Neuronal stem cell (in vitro differentiated cells): ENCODE measurements around the gene MTHFD1L.

Experiments
- DNase-seq: peaks from one replicate; pipeline ENCODE4 v3.0.0-alpha.2; 2013; ENCODE audit warnings: low spot score
- H2AFZ ChIP-seq: one replicate; pipeline ENCODE4 v1.6.1; 2013; ENCODE audit warnings: mild to moderate bottlenecking, low read length, inconsistent platforms
- H2AK5ac ChIP-seq: 2 replicates; pipeline ENCODE4 v1.6.1; 2013; ENCODE audit warnings: low read depth, mild to moderate bottlenecking, inconsistent platforms, low read length, moderate library complexity, mixed read lengths
- H2BK120ac ChIP-seq: 2 replicates; pipeline ENCODE4 v1.6.1; 2013; ENCODE audit warnings: low read depth, mild to moderate bottlenecking, inconsistent platforms, low read length, moderate library complexity, mixed read lengths
- H2BK12ac ChIP-seq: one replicate; pipeline ENCODE4 v1.6.1; 2013; ENCODE audit warnings: low read length, inconsistent platforms
- H2BK15ac ChIP-seq: 2 replicates; pipeline ENCODE4 v1.6.1; 2013; ENCODE audit warnings: mild to moderate bottlenecking, low read length, inconsistent platforms, mixed read lengths
- H2BK5ac ChIP-seq: one replicate; pipeline ENCODE4 v1.6.1; 2013; ENCODE audit warnings: inconsistent platforms, mild to moderate bottlenecking, low read length, moderate library complexity
- H3K14ac ChIP-seq: one replicate; pipeline ENCODE4 v1.6.1; 2013; ENCODE audit warnings: low read length, inconsistent platforms
- H3K18ac ChIP-seq: 2 replicates; pipeline ENCODE4 v1.6.1; 2013; ENCODE audit warnings: low read length, inconsistent platforms
- H3K23ac ChIP-seq: 2 replicates; pipeline ENCODE4 v1.6.1; 2013; ENCODE audit warnings: low read depth, mild to moderate bottlenecking, mixed read lengths, low read length, inconsistent platforms; ENCODE audit not compliant: poor library complexity
- H3K27ac ChIP-seq: replicated peaks from 3 replicates; pipeline ENCODE4 v1.5.1; 2013; ENCODE audit warnings: low read length, inconsistent platforms
- H3K27me3 ChIP-seq, 3 experiments: 2 replicates each; pipeline ENCODE4 v1.6.1; 2013; ENCODE audit warnings: low read length in 3 of 3, mild to moderate bottlenecking in 2 of 3, inconsistent platforms in 1 of 3, low read depth in 1 of 3, mixed read lengths in 1 of 3, moderate library complexity in 1 of 3; ENCODE audit not compliant: control insufficient read depth in 3 of 3, insufficient read depth in 3 of 3
- H3K36me3 ChIP-seq, 2 donors: replicated peaks in 1 of 2; 2 replicates each; pipeline ENCODE4 v1.6.1; 2013; ENCODE audit warnings: low read length in 2 of 2; ENCODE audit not compliant: control insufficient read depth in 2 of 2, insufficient read depth in 2 of 2
- H3K4ac ChIP-seq: 2 replicates; pipeline ENCODE4 v1.6.1; 2013; ENCODE audit warnings: inconsistent platforms, mild to moderate bottlenecking, low read length, moderate library complexity
- H3K4me1 ChIP-seq, 2 donors: 1 replicate in 1 of 2; 2 replicates in 1 of 2; pipeline ENCODE4 v1.6.1; 2013; ENCODE audit warnings: low read length in 2 of 2, low read depth in 1 of 2; ENCODE audit not compliant: control insufficient read depth in 2 of 2, insufficient read depth in 1 of 2
- H3K4me2 ChIP-seq: one replicate; pipeline ENCODE4 v1.6.1; 2013; ENCODE audit warnings: mild to moderate bottlenecking, low read length, inconsistent platforms; ENCODE audit not compliant: insufficient read depth, poor library complexity, severe bottlenecking
- H3K4me3 ChIP-seq, 2 donors: 2 replicates each; pipeline ENCODE4 v1.5.1; 2013; ENCODE audit warnings: low read length in 2 of 2, mild to moderate bottlenecking in 2 of 2, inconsistent platforms in 1 of 2, moderate library complexity in 1 of 2
- H3K79me1 ChIP-seq: one replicate; pipeline ENCODE4 v1.6.1; 2013; ENCODE audit warnings: low read depth, mild to moderate bottlenecking, inconsistent platforms, low read length, moderate library complexity
- H3K9ac ChIP-seq: one replicate; pipeline ENCODE4 v1.6.1; 2013; ENCODE audit warnings: mild to moderate bottlenecking, low read depth, low read length, inconsistent platforms; ENCODE audit not compliant: poor library complexity
- H3K9me3 ChIP-seq, 2 donors: replicated peaks in 1 of 2; 2 replicates each; pipeline versions ENCODE3 to v1.6.1; 2013; ENCODE audit warnings: low read length in 2 of 2, mild to moderate bottlenecking in 2 of 2, inconsistent platforms in 1 of 2, low read depth in 1 of 2, mixed read lengths in 1 of 2, moderate library complexity in 1 of 2; ENCODE audit not compliant: control insufficient read depth in 2 of 2, insufficient read depth in 1 of 2
- H4K8ac ChIP-seq: one replicate; pipeline ENCODE4 v1.6.1; 2013; ENCODE audit warnings: low read depth, mild to moderate bottlenecking, inconsistent platforms, low read length, moderate library complexity
- H4K91ac ChIP-seq: one replicate; pipeline ENCODE4 v1.6.1; 2013; ENCODE audit warnings: low read length, low read depth, mild to moderate bottlenecking, inconsistent platforms; ENCODE audit not compliant: poor library complexity
- WGBS, 2 donors: extraction: QIAGEN DNeasy Blood & Tissue Kit; methylation state at CpG; one replicate each; pipeline ENCODE4 v1.1.7; 2013; ENCODE audit warnings: missing lambda C conversion rate in 2 of 2, mixed read lengths in 1 of 2; ENCODE audit not compliant: insufficient read length in 2 of 2, insufficient replicate concordance in 1 of 2; ENCODE audit errors: extremely low coverage in 2 of 2; 5-methylcytosine and 5-hydroxymethylcytosine counted together

Gene MTHFD1L

GRCh38 chr6:150925976-150926375 lies 60.5 kb downstream of the MTHFD1L start:
- H2AK5ac ChIP-seq = no peak overlapping the region
- peaks cover 8 to 66% of the 10 kb centered on the region in 2 donors for H3K36me3 ChIP-seq
- no peak overlapping the region for H3K27ac ChIP-seq
- no peak overlapping the region for H4K91ac ChIP-seq
- no peak overlapping the region for H2AFZ ChIP-seq
- no peak overlapping the region for H2BK12ac ChIP-seq
- H2BK15ac ChIP-seq = no peak overlapping the region
- H3K27me3 ChIP-seq = no peaks in the 10 kb centered on the region
- no peak overlapping the region for H3K18ac ChIP-seq
- no peak for DNase-seq
- no peak overlapping the region for H2BK120ac ChIP-seq
- H4K8ac ChIP-seq = no peak overlapping the region
- H3K9me3 ChIP-seq = no peaks in the 10 kb centered on the region
- no peak overlapping the region for H2BK5ac ChIP-seq
- WGBS, 2 donors = 100% methylated on average over 1 of the region's 7 CpGs
- no peak overlapping the region for H3K4me3 ChIP-seq
- no peak overlapping the region for H3K23ac ChIP-seq
- no peak overlapping the region for H3K9ac ChIP-seq
- H3K14ac ChIP-seq = no peak overlapping the region
- no peak overlapping the region for H3K4ac ChIP-seq
- no peaks in the 10 kb centered on the region for H3K79me1 ChIP-seq
- H3K4me2 ChIP-seq = no peak overlapping the region
- H3K4me1 ChIP-seq = no peaks in the 10 kb centered on the region

- Histone ChIP-seq H3K4me3 (no peak overlapping the region), H2BK12ac (no peak overlapping the region), H3K9me3 (peaks cover 0 to 1% of the 10 kb centered on the region in 2 donors), H3K4ac (no peak overlapping the region), H3K79me1 (no peaks in the 10 kb centered on the region), H4K91ac (no peak overlapping the region), H3K36me3 (peaks cover 7 to 70% of the 10 kb centered on the region in 2 donors), H2BK5ac (no peak overlapping the region), H2AK5ac (no peak overlapping the region), H3K9ac (no peak overlapping the region), H3K27me3 (no peaks in the 10 kb centered on the region), H3K18ac (no peak overlapping the region), H3K27ac (no peak overlapping the region), H4K8ac (no peak overlapping the region), H3K23ac (no peak overlapping the region), H2BK120ac (no peak overlapping the region), H2AFZ (no peak overlapping the region), H3K4me2 (no peak overlapping the region), H3K14ac (no peak overlapping the region), H2BK15ac (no peak overlapping the region), H3K4me1 (no peaks in the 10 kb centered on the region)
- WGBS, 2 donors = no CpG with 5 or more reads among the region's 3 CpGs
- DNase-seq = no peak
Observed at GRCh38 chr6:150928882-150929281, 63.4 kb downstream of the MTHFD1L start.

GRCh38 chr6:150929416-150929815 lies 63.9 kb downstream of the MTHFD1L start:
- H2BK15ac ChIP-seq = no peak overlapping the region
- WGBS, 2 donors = no CpG with 5 or more reads among the region's 2 CpGs

GRCh38 chr6:150930841-150931240 lies 65.3 kb downstream of the MTHFD1L start:
- H3K27me3 ChIP-seq = no peaks in the 10 kb centered on the region
- H3K9me3 ChIP-seq = peaks cover 0 to 1% of the 10 kb centered on the region in 2 donors
- H3K23ac ChIP-seq = no peak overlapping the region
- no peak overlapping the region for H3K4me2 ChIP-seq
- no peak overlapping the region for H3K27ac ChIP-seq
- no peak overlapping the region for H3K9ac ChIP-seq
- H4K91ac ChIP-seq = no peak overlapping the region
- no peak overlapping the region for H3K4me3 ChIP-seq
- no peak overlapping the region for H2BK12ac ChIP-seq
- H3K18ac ChIP-seq = no peak overlapping the region
- DNase-seq = no peak
- WGBS, 2 donors = no CpG with 5 or more reads among the region's 1 CpG
- no peak overlapping the region for H2AFZ ChIP-seq
- H2BK15ac ChIP-seq = no peak overlapping the region
- H3K4ac ChIP-seq = no peak overlapping the region
- H3K14ac ChIP-seq = no peak overlapping the region
- H2AK5ac ChIP-seq = no peak overlapping the region
- no peak overlapping the region for H2BK5ac ChIP-seq
- H4K8ac ChIP-seq = no peak overlapping the region
- no peak overlapping the region for H2BK120ac ChIP-seq
- no peaks in the 10 kb centered on the region for H3K79me1 ChIP-seq
- H3K36me3 ChIP-seq = peaks cover 6 to 71% of the 10 kb centered on the region in 2 donors
- no peaks in the 10 kb centered on the region for H3K4me1 ChIP-seq

More at GRCh38 chr6:150929416-150929815, 63.9 kb downstream of the MTHFD1L start:
- no peak overlapping the region for H3K27ac ChIP-seq
- H3K18ac ChIP-seq = no peak overlapping the region
- no peak overlapping the region for H3K4me2 ChIP-seq
- H3K9ac ChIP-seq = no peak overlapping the region
- H3K4me1 ChIP-seq = no peaks in the 10 kb centered on the region
- H2BK120ac ChIP-seq = no peak overlapping the region
- peaks cover 7 to 75% of the 10 kb centered on the region in 2 donors for H3K36me3 ChIP-seq
- no peak overlapping the region for H3K14ac ChIP-seq
- H3K23ac ChIP-seq = no peak overlapping the region
- no peak overlapping the region for H3K4ac ChIP-seq
- no peak overlapping the region for H2BK5ac ChIP-seq
- H3K79me1 ChIP-seq = no peaks in the 10 kb centered on the region
- no peak overlapping the region for H3K4me3 ChIP-seq
- H2BK12ac ChIP-seq = no peak overlapping the region
- H4K91ac ChIP-seq = no peak overlapping the region
- no peak overlapping the region for H2AFZ ChIP-seq
- H3K9me3 ChIP-seq = peaks cover 0 to 1% of the 10 kb centered on the region in 2 donors
- no peak overlapping the region for H4K8ac ChIP-seq
- no peak for DNase-seq
- no peak overlapping the region for H2AK5ac ChIP-seq
- H3K27me3 ChIP-seq = no peaks in the 10 kb centered on the region
